GM12878 (cell line): ENCODE data around the gene RNF167. TPM values are rescaled to one million over a fixed set of nuclear protein-coding genes. Genes with fewer than 3 reads are reported as not detected.
A peak's percentile ranks its signal among the peaks of the same experiment; 100 is the strongest.

ENCODE experiments used
- ATAC-seq: fragments of 200-7000 bp; cut with Tn5 transposase; 3 replicates; pipeline ENCODE4 v1.9.1; 2020; ENCODE audit warnings: mild to moderate bottlenecking, moderate library complexity
- BruUV-seq: library from RNA; stranded (reverse); fragments of 400-500 nt; replicated peaks from 2 replicates; lab custom pipeline; 2021; lab: Mats Ljungman, UMichigan
- CTCF ChIA-PET: fragments of 300-600 bp; sonication (Branson Sonifier 250); formaldehyde crosslinking; extraction: SDS; loops from one replicate; lab custom pipeline; 2021; ENCODE audit warnings: inconsistent platforms; lab: Yijun Ruan, JAX
- POLR2A ChIA-PET: fragments of 350-600 bp; formaldehyde crosslinking; extraction: SDS; loops from one replicate; lab custom pipeline; 2021; ENCODE audit warnings: inconsistent platforms; lab: Charles Lee
- RAD21 ChIA-PET: fragments of 300-600 bp; sonication (Branson Sonifier 250); formaldehyde crosslinking; loops from one replicate; lab custom pipeline; 2023; ENCODE audit warnings: antibody characterized with exemption; ENCODE audit not compliant: unreplicated experiment; lab: Charles Lee
- SMC1A ChIA-PET: fragments of 300-600 bp; sonication (Branson Sonifier 250); formaldehyde crosslinking; loops from one replicate; lab custom pipeline; 2023; ENCODE audit not compliant: unreplicated experiment, uncharacterized antibody; lab: Charles Lee
- DNase-seq: peaks from one replicate; pipeline ENCODE4 v3.0.0-alpha.2; 2011; ENCODE audit warnings: low read depth, low spot score
- FAIRE-seq: peaks from 3 replicates; lab custom pipeline; 2011; peaks lifted over from hg19 to GRCh38; lab: Jason Lieb, UNC
- H2AFZ ChIP-seq: 2 replicates; pipeline ENCODE4 v1.6.0; 2011; ENCODE audit warnings: low read depth, low read length, control low read depth; ENCODE audit not compliant: control insufficient read depth
- H3K27ac ChIP-seq: 2 replicates; pipeline ENCODE4 v1.5.1; 2011; ENCODE audit warnings: control low read depth; ENCODE audit not compliant: control insufficient read depth, insufficient read depth
- H3K27me3 ChIP-seq, 2 experiments: replicated peaks in 1 of 2; 2 replicates each; pipeline versions ENCODE4 v1.6.0 to v1.6.1; 2011; ENCODE audit warnings: low read length in 1 of 2; ENCODE audit not compliant: control insufficient read depth in 2 of 2, insufficient read depth in 2 of 2
- H3K36me3 ChIP-seq, 2 experiments: 2 replicates each; pipeline ENCODE4 v1.5.1; 2011; ENCODE audit warnings: low read length in 1 of 2; ENCODE audit not compliant: control insufficient read depth in 2 of 2, insufficient read depth in 2 of 2
- H3K4me1 ChIP-seq: 2 replicates; pipeline ENCODE4 v1.6.1; 2011; ENCODE audit warnings: mild to moderate bottlenecking, low read length, moderate library complexity, mixed read lengths; ENCODE audit not compliant: control insufficient read depth, insufficient read depth
- H3K4me2 ChIP-seq: 2 replicates; pipeline ENCODE4 v1.6.0; 2011; ENCODE audit warnings: control low read depth; ENCODE audit not compliant: control insufficient read depth, insufficient read depth
- H3K4me3 ChIP-seq: fragments of 200-600 bp; sonication (generic); 2 replicates; pipeline ENCODE4 v1.5.1; 2016
- H3K79me2 ChIP-seq: 2 replicates; pipeline ENCODE4 v1.6.0; 2011; ENCODE audit warnings: low read length; ENCODE audit not compliant: control insufficient read depth, insufficient read depth
- H3K9ac ChIP-seq: 2 replicates; pipeline ENCODE4 v1.8.0; 2011; ENCODE audit warnings: low read length, control low read depth, mixed read lengths; ENCODE audit not compliant: control insufficient read depth, insufficient read depth
- H3K9me3 ChIP-seq: replicated peaks from 3 replicates; pipeline ENCODE4 v1.5.1; 2011; ENCODE audit warnings: mild to moderate bottlenecking, low read length; ENCODE audit not compliant: control insufficient read depth, insufficient read depth
- H4K20me1 ChIP-seq: 2 replicates; pipeline ENCODE4 v1.6.0; 2011; ENCODE audit not compliant: control insufficient read depth, insufficient read depth
- EED ChIP-seq: sonication (generic); IDR thresholded peaks from 2 replicates; pipeline ENCODE4 v1.6.1; 2016; ENCODE audit warnings: antibody characterized with exemption, low read depth
- IKZF1 ChIP-seq: fragments of 450-650 bp; conservative IDR thresholded peaks from 2 replicates; pipeline ENCODE4 v1.6.1; 2017; ENCODE audit warnings: antibody characterized with exemption, mild to moderate bottlenecking
- MYB ChIP-seq: fragments of 150-350 bp; IDR thresholded peaks from 2 replicates; pipeline ENCODE4 v1.6.1; 2014; ENCODE audit warnings: mild to moderate bottlenecking, low read depth, low read length, borderline replicate concordance
- NKRF ChIP-seq: fragments of 450-650 bp; conservative IDR thresholded peaks from 2 replicates; pipeline ENCODE4 v1.6.1; 2017; ENCODE audit warnings: mild to moderate bottlenecking, moderate library complexity
- SP1 ChIP-seq: IDR thresholded peaks from one replicate; pipeline ENCODE4 v1.6.1; 2011; ENCODE audit warnings: low read depth, low read length
- SRF ChIP-seq, 2 experiments: IDR thresholded peaks; 2 replicates each; pipeline ENCODE4 v1.6.1; 2011; ENCODE audit warnings: low read depth in 2 of 2, low read length in 2 of 2, mild to moderate bottlenecking in 1 of 2, moderate library complexity in 1 of 2
- STAT1 ChIP-seq: fragments of 450-650 bp; conservative IDR thresholded peaks from 2 replicates; pipeline ENCODE4 v1.6.1; 2014; ENCODE audit warnings: antibody characterized with exemption, mild to moderate bottlenecking
- ZNF687 ChIP-seq: fragments of 450-650 bp; IDR thresholded peaks from 2 replicates; pipeline ENCODE4 v1.6.1; 2017; ENCODE audit warnings: mild to moderate bottlenecking, moderate library complexity
- WGBS: methylation state at CpG from one replicate; pipeline ENCODE4 v1.1.6; 2016; ENCODE audit warnings: low lambda C conversion rate; ENCODE audit not compliant: insufficient replicate concordance, insufficient coverage; ENCODE audit errors: missing lambda C conversion rate; 5-methylcytosine and 5-hydroxymethylcytosine counted together
- in situ Hi-C: fragments of 300-500 bp; cut with MboI; formaldehyde crosslinking; loops from 9 replicates; pipeline ENCODE4 v1.14.3; 2018; ENCODE audit warnings: mixed read lengths
- intact Hi-C: fragments of 100-400 bp; cut with micrococcal nuclease; formaldehyde crosslinking; loops from one replicate; pipeline ENCODE4 v1.14.2; 2022; ENCODE audit not compliant: unreplicated experiment
- polyA plus RNA-seq, 11 experiments: library from polyadenylated mRNA; depleted of rRNA in 4 of 11; unstranded in 6 of 11; stranded (reverse) in 5 of 11; fragments of >200 nt; fragmentation: Nextera tagmentation in 4 of 11; fragmentation: Illumina TruSeq in 1 of 11; extraction: Ambion mirVana in 4 of 11; extraction: Trizol in 1 of 11; gene quantifications; 1 replicate in 1 of 11; 2 replicates in 10 of 11; pipeline versions ENCODE4 v1.2.1 to v1.2.3, GENCODE V29; 2011 to 2016; ENCODE audit warnings: inconsistent platforms in 2 of 11, missing spikeins in 2 of 11, low read depth in 1 of 11
- total RNA-seq, 4 experiments: library from RNA; depleted of rRNA in 3 of 4; stranded (reverse); fragments of >200 nt in 3 of 4; fragmentation: Illumina TruSeq in 1 of 4; extraction: Trizol in 1 of 4; gene quantifications; 2 replicates each; pipeline versions ENCODE4 v1.2.1 to v1.2.3, GENCODE V29; 2013 to 2021
- TF ChIP-seq, protein P1 (sequence below): fragments of 450-650 bp; IDR thresholded peaks from 2 replicates; pipeline ENCODE4 v1.6.1; 2017; ENCODE audit warnings: borderline replicate concordance
- TF ChIP-seq, protein P2 (sequence below): fragments of 450-650 bp; formaldehyde crosslinking; IDR thresholded peaks from 2 replicates; pipeline ENCODE4 v1.4.0; 2022; ENCODE audit warnings: mild to moderate bottlenecking, moderate library complexity

Gene RNF167
- total and polyA plus RNA-seq, 10 of the 15 experiments (the other 5 are each of a cell fraction or from before 2014, with no cell fraction given) = 33.6 to 147 (median 57.6) TPM

GRCh38 chr17:4980644-4981216, 40.7 kb downstream of the RNF167 start (continued):
- TF ChIP-seq NKRF (no peak), STAT1 (no peak), IKZF1 (no peak), SP1 (no peak), MYB (no peak), SRF (IDR thresholded peaks at IDR 0.05; ENCODE audit: low read depth in 2 of 2, low read length in 2 of 2) (peak; percentile 64 to 90)

- 81% methylated on average over 5 of the region's 5 CpGs for WGBS
- Histone ChIP-seq H3K9ac (no peak overlapping the region), H3K4me2 (no peak overlapping the region), H4K20me1 (no peaks in the 10 kb centered on the region), H3K27me3 (no peaks in the 10 kb centered on the region), H3K27ac (no peak overlapping the region), H3K36me3 (peaks cover 12 to 16% of the 10 kb centered on the region in 2 experiments; a peak in 3 of 4 replicates), H2AFZ (no peak overlapping the region), H3K9me3 (no peaks in the 10 kb centered on the region), H3K4me3 (no peak overlapping the region), H3K79me2 (peaks cover 11% of the 10 kb centered on the region), H3K4me1 (peaks cover 17% of the 10 kb centered on the region)
- SMC1A ChIA-PET = no interaction called here
- DNase-seq (no peak), FAIRE-seq (no peak), ATAC-seq (no peak)
- POLR2A ChIA-PET = no interaction called here
- no TSS peak for BruUV-seq
- RAD21 ChIA-PET = no interaction called here
- TF ChIP-seq EED (no peak), ZNF687 (no peak)
- TF ChIP-seq, protein P1, sequence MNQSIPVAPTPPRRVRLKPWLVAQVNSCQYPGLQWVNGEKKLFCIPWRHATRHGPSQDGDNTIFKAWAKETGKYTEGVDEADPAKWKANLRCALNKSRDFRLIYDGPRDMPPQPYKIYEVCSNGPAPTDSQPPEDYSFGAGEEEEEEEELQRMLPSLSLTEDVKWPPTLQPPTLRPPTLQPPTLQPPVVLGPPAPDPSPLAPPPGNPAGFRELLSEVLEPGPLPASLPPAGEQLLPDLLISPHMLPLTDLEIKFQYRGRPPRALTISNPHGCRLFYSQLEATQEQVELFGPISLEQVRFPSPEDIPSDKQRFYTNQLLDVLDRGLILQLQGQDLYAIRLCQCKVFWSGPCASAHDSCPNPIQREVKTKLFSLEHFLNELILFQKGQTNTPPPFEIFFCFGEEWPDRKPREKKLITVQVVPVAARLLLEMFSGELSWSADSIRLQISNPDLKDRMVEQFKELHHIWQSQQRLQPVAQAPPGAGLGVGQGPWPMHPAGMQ = no peak
- TF ChIP-seq, protein P2, sequence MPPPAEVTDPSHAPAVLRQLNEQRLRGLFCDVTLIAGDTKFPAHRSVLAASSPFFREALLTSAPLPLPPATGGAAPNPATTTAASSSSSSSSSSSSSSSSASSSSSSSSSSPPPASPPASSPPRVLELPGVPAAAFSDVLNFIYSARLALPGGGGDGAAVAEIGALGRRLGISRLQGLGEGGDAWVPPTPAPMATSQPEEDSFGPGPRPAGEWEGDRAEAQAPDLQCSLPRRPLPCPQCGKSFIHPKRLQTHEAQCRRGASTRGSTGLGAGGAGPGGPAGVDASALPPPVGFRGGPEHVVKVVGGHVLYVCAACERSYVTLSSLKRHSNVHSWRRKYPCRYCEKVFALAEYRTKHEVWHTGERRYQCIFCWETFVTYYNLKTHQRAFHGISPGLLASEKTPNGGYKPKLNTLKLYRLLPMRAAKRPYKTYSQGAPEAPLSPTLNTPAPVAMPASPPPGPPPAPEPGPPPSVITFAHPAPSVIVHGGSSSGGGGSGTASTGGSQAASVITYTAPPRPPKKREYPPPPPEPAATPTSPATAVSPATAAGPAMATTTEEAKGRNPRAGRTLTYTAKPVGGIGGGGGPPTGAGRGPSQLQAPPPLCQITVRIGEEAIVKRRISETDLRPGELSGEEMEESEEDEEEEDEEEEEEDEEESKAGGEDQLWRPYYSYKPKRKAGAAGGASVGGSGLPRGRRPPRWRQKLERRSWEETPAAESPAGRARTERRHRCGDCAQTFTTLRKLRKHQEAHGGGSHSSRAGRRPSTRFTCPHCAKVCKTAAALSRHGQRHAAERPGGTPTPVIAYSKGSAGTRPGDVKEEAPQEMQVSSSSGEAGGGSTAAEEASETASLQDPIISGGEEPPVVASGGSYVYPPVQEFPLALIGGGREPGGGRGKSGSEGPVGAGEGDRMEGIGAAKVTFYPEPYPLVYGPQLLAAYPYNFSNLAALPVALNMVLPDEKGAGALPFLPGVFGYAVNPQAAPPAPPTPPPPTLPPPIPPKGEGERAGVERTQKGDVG (CRISPR knock-in tag) = no peak
- CTCF ChIA-PET = interaction anchor here (0.9 to 1.5 kb wide), 3 partner anchors 12 to 81 kb away, joined by 4 to 6 read pairs (median 4); no protein-coding TSS in a partner anchor
- intact Hi-C loops = no loop called here
- in situ Hi-C loops = loop anchor here (5.0 kb wide), 1 partner anchor 85 kb away; no protein-coding TSS in a partner anchor
Measured at GRCh38 chr17:4982305-4982704, 42.2 kb downstream of the RNF167 start.
